A549 (cell line): Measurements from ENCODE around the gene POLR2I.

Experiments
- CTCF ChIP-seq: fragments of >200 bp; sonication (Bioruptor Twin); formaldehyde crosslinking; IDR thresholded peaks from 3 replicates; pipeline ENCODE4 v1.5.1; 2016
- EP300 ChIP-seq, 2 experiments: fragments of >200 bp; sonication (Bioruptor Twin); formaldehyde crosslinking; IDR thresholded peaks; 2 replicates in 1 of 2; 3 replicates in 1 of 2; pipeline ENCODE4 v1.6.1; 2016 to 2017
- ZNF302 ChIP-seq: fragments of 250-450 bp; sonication (Bioruptor Pico); IDR thresholded peaks from 2 replicates; pipeline ENCODE4 v1.9.0; 2021; ENCODE audit warnings: inconsistent platforms, mild to moderate bottlenecking, moderate library complexity

- TF ChIP-seq CTCF (no peak), EP300 (IDR thresholded peaks at IDR 0.05) (no peak), ZNF302 (CRISPR knock-in tag) (no peak)
These were observed 27.4 kb upstream of the POLR2I start for GRCh38 chr19:36142046-36142445.
